22Rv1 (cell line): ENCODE measurements around the gene GRIK4.

Source experiments
- CTCF ChIP-seq: fragments of 450-650 bp; IDR thresholded peaks from 2 replicates; pipeline ENCODE4 v1.5.1; 2017; ENCODE audit warnings: mild to moderate bottlenecking
- ZFX ChIP-seq: fragments of 450-650 bp; IDR thresholded peaks from 2 replicates; pipeline ENCODE4 v1.6.1; 2017; ENCODE audit warnings: antibody characterized with exemption, borderline replicate concordance

GRCh38 chr11:120577624-120578363 lies 66.2 kb downstream of the GRIK4 start:
- TF ChIP-seq CTCF, result no peak
- no peak for TF ChIP-seq ZFX
